ENCODE data around the gene OFD1.

OFD1 gene

GRCh38 chrX:13776387-13776786 lies 41.8 kb downstream of the OFD1 start:
- no peak for TF ChIP-seq POLR2A (IDR thresholded peaks at IDR 0.05; ENCODE audit: low read depth, low read length)
- DNase-seq (ENCODE audit: insufficient read length, low spot score) (no peak), FAIRE-seq (no peak)

- FAIRE-seq, result no peak
- peak; percentile 2 for DNase-seq (ENCODE audit: insufficient read length, low spot score)
- TF ChIP-seq POLR2A (IDR thresholded peaks at IDR 0.05; ENCODE audit: low read depth, low read length), result no peak
These were observed 44.4 kb downstream of the OFD1 start for GRCh38 chrX:13778916-13779315.

GRCh38 chrX:13780868-13781427 lies 46.4 kb downstream of the OFD1 start:
- DNase-seq (ENCODE audit: insufficient read length, low spot score) (no peak), FAIRE-seq (no peak)
- TF ChIP-seq POLR2A (IDR thresholded peaks at IDR 0.05; ENCODE audit: low read depth, low read length), result no peak

GRCh38 chrX:13786048-13786447 lies 51.5 kb downstream of the OFD1 start:
- FAIRE-seq, result no peak
- no peak for DNase-seq (ENCODE audit: insufficient read length, low spot score)
- no peak for TF ChIP-seq POLR2A (IDR thresholded peaks at IDR 0.05; ENCODE audit: low read depth, low read length)

GRCh38 chrX:13790206-13791131 lies 55.9 kb downstream of the OFD1 start:
- no peak for TF ChIP-seq POLR2A (IDR thresholded peaks at IDR 0.05; ENCODE audit: low read depth, low read length)
- DNase-seq (ENCODE audit: insufficient read length, low spot score) (no peak), FAIRE-seq (no peak)

GRCh38 chrX:13791145-13791544 lies 56.6 kb downstream of the OFD1 start:
- no peak for FAIRE-seq
- TF ChIP-seq POLR2A (IDR thresholded peaks at IDR 0.05; ENCODE audit: low read depth, low read length), result no peak
- DNase-seq (ENCODE audit: insufficient read length, low spot score), result no peak

- no peak for FAIRE-seq
- TF ChIP-seq POLR2A (IDR thresholded peaks at IDR 0.05; ENCODE audit: low read depth, low read length), result no peak
- no peak for DNase-seq (ENCODE audit: insufficient read length, low spot score)
These were observed 57.0 kb downstream of the OFD1 start for GRCh38 chrX:13791559-13791958.

- DNase-seq (ENCODE audit: insufficient read length, low spot score) (no peak), FAIRE-seq (no peak)
- no peak for TF ChIP-seq POLR2A (IDR thresholded peaks at IDR 0.05; ENCODE audit: low read depth, low read length)
These were observed 59.3 kb downstream of the OFD1 start for GRCh38 chrX:13793897-13794296.

GRCh38 chrX:13794417-13794816 lies 59.9 kb downstream of the OFD1 start:
- no peak for FAIRE-seq
- no peak for TF ChIP-seq POLR2A (IDR thresholded peaks at IDR 0.05; ENCODE audit: low read depth, low read length)

GRCh38 chrX:13797512-13797911 lies 63.0 kb downstream of the OFD1 start:
- no peak for DNase-seq (ENCODE audit: insufficient read length, low spot score)
- FAIRE-seq, result no peak
- TF ChIP-seq POLR2A (IDR thresholded peaks at IDR 0.05; ENCODE audit: low read depth, low read length), result no peak

More at GRCh38 chrX:13794417-13794816, 59.9 kb downstream of the OFD1 start:
- no peak for DNase-seq (ENCODE audit: insufficient read length, low spot score)

- no peak for DNase-seq (ENCODE audit: insufficient read length, low spot score)
- no peak for TF ChIP-seq POLR2A (IDR thresholded peaks at IDR 0.05; ENCODE audit: low read depth, low read length)
- FAIRE-seq, result no peak
These were observed 63.6 kb downstream of the OFD1 start for GRCh38 chrX:13798184-13798583.

- DNase-seq (ENCODE audit: insufficient read length, low spot score) (no peak), FAIRE-seq (no peak)
- no peak for TF ChIP-seq POLR2A (IDR thresholded peaks at IDR 0.05; ENCODE audit: low read depth, low read length)
These were observed 68.6 kb downstream of the OFD1 start for GRCh38 chrX:13803116-13803515.

- no peak for DNase-seq (ENCODE audit: insufficient read length, low spot score)
- TF ChIP-seq POLR2A (IDR thresholded peaks at IDR 0.05; ENCODE audit: low read depth, low read length), result no peak
- FAIRE-seq, result no peak
These were observed 70.7 kb downstream of the OFD1 start for GRCh38 chrX:13805241-13805640.

- FAIRE-seq, result no peak
- TF ChIP-seq POLR2A (IDR thresholded peaks at IDR 0.05; ENCODE audit: low read depth, low read length), result no peak
- no peak for DNase-seq (ENCODE audit: insufficient read length, low spot score)
These were observed 73.7 kb downstream of the OFD1 start for GRCh38 chrX:13808293-13808692.

- no peak for TF ChIP-seq POLR2A (IDR thresholded peaks at IDR 0.05; ENCODE audit: low read depth, low read length)
- DNase-seq (ENCODE audit: insufficient read length, low spot score) (no peak), FAIRE-seq (no peak)
These were observed 74.3 kb downstream of the OFD1 start for GRCh38 chrX:13808865-13809264.

Data from H54 (cell line).